GM18907 (cell line): Measurements from ENCODE around the gene L3MBTL4.
A peak's percentile ranks its signal among the peaks of the same experiment; 100 is the strongest.

Experiments used
- ATAC-seq: cut with Tn5 transposase; IDR thresholded peaks from one replicate; pipeline ENCODE4 v1.9.1; 2021; ENCODE audit warnings: mild to moderate bottlenecking, moderate library complexity; ENCODE audit not compliant: unreplicated experiment

The L3MBTL4 gene

DNA sequence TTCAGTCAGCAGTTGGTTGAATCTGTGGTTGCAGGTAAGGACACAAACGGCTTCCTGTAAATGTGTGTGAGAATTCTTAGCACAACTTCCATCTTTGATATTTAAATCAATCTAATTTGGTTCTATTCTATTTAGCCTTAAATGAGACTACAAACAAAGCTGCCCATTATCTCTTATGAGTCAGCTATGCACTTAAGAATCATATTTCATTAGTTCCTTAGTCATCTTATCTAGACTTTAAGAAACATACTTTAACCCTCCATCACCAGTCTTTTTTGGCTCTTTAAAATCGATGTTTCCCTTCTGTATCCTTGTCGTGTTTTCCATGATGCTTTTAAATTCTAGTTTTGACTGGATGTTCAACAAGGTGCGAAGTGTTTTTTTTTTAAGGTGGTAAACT lies 405.0 kb downstream of the L3MBTL4 start:
- no peak for ATAC-seq

DNA sequence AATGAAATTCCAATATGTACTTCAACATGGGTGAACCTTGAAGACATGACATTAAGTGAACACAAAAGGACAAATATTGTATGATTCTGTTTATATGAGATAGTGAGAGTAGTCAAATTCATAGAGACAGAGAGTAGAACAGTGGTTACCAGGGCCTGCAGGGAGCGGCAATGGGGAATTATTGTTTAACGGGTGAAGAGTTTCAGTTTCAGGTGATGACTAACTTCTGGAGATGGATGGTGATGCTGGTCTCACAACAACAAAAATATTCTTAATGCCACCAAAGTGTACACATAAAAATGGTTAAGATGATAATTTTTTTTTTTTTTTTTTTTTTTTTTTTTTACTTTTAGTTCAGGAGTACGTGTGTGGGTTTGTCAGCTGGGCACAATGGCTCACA lies 410.0 kb downstream of the L3MBTL4 start:
- ATAC-seq, result peak; percentile 99

DNA sequence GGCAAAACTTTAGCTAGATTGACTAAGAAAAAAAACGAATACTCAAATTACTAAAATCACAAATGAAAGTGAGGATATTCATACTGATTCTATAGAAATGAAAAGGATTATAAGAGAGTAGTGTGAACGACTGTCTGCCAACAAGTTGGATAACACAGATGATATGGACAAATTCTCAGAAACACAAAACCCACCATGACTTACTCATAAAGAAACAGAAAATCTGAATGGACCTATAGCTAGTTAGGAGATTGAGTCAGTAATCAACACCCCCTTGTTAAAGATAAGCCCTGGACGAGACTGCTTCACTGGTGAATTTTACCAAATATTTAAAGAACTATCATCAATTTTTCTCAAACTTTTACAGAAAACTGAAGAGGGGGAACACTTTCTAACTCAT lies 410.6 kb downstream of the L3MBTL4 start:
- ATAC-seq, result peak; percentile 79

DNA sequence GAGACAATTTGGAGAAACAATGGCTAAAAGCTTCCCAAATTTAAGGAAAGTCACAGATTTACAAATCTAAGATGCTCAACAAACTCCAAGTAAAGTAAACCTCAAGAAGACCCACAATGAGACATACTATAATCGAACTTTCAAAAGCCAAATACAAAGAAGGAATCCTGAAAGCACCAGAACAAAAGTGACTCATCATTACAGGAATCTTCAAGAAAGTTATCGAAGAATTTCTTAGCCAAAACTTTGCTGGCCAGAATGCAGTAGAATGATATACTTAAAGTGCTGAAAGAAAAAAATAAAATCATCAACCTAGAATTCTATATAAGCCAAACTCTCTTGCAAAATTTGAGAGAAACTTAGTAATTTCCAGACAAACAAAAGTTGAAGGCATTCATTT lies 412.8 kb downstream of the L3MBTL4 start:
- no peak for ATAC-seq

DNA sequence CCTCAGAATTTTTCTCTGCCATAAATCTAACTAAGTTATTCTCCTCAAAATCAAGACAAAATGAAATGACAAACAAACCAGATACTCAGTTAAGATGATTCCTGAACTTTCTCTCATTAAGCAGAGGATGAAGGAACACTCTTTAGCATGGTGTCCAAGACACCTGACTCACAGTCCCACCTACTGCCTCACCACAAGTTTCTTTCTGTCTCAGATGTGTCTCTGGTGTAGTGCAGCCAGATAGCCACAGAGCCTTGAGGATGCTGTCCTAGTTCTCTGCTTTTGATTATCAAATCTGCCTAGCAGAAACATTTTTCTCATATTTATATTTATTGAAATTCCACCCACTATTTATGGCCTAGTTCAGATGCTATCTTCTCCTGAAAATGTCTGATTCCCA lies 415.8 kb downstream of the L3MBTL4 start:
- ATAC-seq, result peak; percentile 96

DNA sequence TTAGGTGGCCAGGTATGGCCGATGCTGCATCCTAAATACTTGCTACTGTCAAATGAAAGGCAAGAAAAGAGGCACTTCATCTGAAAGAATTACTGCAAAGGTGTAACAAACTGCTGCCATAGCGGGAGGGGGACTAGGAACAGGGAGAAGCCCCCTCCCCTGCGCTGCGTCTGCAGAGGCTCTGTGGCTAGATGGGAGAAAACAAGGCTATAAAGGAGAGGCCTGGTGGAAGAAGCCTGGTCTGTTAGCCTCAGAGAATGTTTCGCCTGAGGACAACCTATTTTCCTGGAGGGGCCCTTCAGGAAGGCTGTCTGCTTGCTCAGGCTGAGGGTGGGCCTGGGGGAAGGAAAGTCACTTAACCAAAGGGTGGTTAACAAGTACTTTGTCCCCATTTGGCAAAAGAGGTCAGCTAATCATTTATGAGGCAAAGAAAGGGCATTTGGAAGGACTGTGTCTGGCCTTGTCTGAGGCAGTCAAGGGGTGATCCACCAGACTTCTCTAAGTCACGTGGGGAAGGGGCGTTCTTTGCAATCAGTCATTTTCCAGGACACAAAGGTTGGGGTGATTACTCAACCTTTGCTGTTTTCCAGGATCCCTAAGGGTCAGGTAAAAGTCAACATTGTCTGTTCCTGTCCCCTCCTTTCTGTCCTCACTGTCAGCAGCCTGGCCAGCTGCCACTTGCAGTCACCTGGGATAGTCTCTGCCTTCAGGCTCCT lies 416.4 kb downstream of the L3MBTL4 start:
- ATAC-seq, result peak; percentile 32

DNA sequence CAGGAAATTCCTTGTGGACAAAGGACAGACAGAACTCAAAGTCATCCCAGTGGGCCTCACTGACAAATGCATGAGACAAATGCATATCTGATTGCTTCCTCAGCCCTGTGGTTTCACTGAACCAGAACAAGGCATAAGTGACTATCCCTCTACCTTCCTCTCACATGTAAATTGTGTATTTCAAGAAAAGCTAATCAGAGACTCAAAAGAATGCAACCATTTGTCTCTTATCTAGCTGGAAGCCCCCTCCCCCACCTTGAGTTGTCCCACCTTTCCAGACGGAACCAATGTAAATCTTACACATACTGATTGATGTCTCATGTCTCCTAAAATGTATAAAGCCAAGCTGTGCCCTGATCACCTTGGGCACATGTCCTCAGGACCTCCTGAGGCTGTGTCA lies 417.4 kb downstream of the L3MBTL4 start:
- ATAC-seq, result no peak

DNA sequence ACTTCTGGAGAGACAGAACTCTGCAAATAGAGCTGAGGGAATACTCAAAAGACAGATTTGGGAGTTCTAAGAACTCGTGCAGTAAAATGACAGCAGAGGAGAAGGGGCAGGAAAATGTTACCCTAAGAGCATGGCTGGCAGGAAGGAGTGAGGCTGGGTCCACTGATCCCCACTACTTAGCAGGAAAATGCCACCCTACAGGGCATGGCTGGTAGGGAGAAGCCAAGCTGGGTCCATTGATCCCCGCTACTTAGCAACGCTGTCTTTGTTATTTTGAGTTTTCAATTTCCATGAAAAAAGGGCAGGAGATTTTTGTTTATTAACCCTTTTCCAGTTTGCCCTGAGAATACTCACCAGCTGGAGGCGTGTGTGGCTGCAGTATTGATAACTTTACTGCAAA lies 419.1 kb downstream of the L3MBTL4 start:
- ATAC-seq, result no peak

DNA sequence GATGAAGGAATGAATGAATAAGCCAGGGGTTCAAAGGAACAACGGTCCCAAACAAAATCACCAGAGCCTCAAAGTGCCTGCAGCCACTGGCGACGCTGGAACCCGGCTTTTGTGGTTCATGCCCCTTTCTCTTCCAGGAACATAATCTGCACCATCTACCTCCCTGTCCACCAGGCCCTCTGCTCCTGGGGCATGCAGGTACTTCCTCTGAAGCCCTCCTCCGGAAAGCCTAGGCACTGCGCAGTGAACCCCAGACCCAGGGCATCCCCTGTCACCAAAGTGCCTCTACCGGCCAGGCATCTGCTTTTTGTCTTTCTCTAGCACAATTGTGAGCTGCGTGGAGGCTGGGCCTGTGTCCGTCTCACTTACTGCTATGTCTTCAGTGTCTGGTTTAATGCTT lies 420.8 kb downstream of the L3MBTL4 start:
- no peak for ATAC-seq

DNA sequence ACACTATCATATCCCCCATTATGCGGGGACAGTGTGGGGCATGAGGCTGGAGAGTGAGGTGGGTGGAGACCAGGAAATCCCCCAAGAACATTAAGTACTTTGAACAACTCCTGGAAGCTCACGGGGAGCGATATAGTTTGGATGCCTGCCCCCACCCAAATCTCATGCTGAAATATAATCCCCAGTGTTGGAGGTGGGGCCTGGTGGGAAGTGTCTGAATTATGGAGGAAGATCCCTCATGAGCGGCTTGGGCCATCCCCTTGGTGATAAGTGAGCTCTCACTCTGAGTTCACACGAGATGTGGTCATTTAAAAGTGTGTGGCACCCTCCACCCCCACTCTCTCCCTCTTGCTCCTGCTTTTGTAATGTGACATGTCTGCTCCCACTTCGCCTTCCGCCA lies 422.3 kb downstream of the L3MBTL4 start:
- ATAC-seq, result no peak

DNA sequence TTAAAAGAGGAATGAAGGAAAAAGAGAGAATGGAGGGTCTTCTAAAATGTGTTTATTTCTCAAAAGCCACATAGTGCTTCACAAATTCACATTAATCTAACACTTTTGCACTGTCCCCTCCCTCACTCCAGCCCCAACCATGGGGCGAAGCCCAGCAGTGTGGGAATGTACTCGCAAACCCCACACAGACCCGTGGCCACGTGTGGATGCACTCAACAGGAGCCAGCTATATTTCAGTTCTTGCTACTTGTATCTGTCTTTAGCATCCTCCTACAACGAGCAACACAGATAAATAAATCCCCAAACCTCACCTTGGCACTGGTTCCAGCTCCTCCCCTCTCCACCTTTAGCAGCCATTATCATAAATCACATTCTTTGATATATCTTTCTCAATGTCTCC lies 427.5 kb downstream of the L3MBTL4 start:
- no peak for ATAC-seq

DNA sequence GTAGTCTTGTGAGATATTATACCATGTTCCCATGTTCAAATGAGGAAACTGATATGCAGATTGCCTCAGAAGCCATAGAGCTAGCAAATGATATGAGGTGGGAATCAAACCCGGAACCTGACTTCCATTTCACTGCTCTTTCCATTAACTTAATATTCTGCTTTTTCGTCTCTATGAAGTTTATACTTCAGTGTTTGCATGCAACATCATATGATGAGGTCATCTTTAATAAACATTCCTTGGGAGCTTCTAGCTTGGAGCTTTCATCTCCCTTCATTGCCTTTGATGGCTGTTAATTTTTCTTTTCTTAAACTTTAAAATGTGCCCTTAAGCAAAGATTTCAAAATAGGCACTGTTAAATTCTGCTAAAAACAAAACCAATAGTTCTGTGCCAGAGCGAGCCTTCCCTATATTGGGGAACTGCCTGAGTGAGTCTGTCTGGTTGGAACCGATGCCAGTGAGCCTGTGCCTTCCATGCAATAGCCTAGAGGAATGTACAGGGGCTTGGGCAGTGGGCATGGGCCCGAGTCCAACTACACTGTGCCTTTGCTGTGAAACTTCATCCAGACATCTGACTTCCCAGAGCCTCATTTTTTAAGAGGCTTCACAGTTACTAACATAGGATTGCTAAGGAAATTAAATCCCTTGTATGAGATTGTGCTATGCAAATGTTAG lies 428.3 kb downstream of the L3MBTL4 start:
- ATAC-seq, result no peak

DNA sequence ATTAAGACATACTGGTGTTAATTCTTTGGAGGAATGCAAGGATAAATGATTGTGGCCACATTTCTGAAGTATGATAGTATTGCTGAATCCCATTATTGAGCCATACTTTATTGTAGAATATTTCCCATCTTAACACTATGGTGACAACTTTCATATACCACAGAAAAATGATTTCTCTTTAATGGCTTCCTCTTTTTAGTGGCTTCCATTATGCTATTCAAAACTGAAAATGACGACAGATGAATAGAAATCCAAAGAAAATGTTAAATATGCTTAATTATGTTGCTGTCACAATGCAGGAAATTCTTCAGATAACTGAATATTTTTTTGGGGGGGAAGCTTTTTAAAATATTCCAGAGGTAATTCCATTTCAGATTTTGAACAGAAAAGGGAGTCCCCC lies 430.5 kb downstream of the L3MBTL4 start:
- no peak for ATAC-seq

DNA sequence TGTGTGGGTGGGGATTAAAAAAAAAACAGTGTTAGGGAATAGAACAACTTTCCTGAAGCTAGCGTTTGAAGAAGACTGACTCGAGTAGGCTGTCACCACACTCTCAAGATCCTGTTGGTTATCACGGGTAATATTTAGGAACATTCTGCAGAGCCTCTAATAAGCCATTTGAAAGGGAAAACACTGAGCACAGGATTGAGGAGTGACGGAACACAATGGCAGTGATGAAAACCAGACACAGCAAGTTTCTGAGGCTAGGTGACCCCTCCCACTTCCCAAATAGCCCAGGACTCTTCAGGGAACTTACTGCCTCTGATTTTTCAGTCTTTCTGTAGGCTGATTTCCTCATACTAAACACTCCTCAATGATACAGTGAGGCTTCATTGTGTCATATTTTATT lies 431.2 kb downstream of the L3MBTL4 start:
- no peak for ATAC-seq

DNA sequence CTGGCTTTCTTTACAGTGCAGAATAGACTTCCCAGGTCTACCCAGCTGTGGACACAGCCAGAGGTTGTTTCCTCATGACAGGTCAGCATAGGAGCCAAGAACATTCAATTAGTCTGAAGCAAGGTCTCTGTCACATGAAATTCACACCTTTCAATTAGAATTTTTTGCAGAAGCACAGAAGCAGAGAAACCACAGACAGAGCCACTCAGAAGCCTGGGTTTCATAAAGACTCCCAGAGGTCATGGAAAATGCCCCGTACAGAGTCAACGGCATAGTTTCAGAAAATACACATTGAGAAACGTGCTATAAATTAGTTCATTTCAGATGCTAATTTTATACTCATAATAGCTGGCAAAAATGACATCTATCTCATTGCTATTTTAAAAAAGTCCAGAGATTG lies 432.4 kb downstream of the L3MBTL4 start:
- ATAC-seq, result peak; percentile 39

DNA sequence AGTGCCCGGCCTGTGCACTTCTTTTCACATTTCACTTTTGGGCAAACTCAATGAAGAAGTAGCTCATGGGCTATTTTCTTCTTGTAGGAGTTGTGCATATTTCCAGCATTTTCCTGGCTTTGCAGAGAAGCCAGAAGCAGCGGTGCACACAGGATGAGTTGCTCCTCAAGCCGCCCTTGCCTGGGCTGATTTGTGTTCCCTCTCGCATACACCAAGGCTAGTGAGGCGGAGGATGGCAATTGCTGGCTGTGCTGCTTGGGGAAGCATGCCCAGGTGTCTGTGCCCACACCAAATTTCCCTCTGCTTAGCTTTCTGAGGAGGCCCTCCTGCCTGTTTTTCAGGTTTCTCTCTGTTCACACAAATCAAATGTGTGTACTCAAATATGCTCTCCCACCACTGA lies 434.0 kb downstream of the L3MBTL4 start:
- no peak for ATAC-seq

DNA sequence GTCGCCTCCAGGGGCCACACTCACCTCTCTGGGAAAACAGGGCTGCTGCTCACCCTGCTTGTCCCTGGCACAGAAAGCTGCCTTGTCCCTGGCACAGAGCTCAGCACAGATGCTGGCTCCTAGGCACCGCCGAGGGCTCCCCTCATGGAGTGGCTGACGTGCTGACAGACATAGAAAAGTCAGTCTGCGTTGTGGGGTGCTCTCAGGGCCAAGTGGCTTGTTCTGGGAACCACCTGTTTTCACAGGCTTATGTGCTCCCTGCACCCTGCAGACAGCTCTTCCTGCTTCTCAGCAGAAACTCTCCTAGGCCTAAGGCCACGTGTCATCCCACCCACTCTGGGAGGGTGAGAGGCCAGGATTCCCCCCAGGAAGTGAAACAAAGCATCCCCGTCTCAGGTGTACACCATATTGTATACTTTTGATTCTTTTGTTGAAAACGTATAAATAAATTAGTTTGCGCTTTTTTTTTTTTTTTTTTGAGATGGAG lies 434.7 kb downstream of the L3MBTL4 start:
- ATAC-seq, result peak; percentile 62

DNA sequence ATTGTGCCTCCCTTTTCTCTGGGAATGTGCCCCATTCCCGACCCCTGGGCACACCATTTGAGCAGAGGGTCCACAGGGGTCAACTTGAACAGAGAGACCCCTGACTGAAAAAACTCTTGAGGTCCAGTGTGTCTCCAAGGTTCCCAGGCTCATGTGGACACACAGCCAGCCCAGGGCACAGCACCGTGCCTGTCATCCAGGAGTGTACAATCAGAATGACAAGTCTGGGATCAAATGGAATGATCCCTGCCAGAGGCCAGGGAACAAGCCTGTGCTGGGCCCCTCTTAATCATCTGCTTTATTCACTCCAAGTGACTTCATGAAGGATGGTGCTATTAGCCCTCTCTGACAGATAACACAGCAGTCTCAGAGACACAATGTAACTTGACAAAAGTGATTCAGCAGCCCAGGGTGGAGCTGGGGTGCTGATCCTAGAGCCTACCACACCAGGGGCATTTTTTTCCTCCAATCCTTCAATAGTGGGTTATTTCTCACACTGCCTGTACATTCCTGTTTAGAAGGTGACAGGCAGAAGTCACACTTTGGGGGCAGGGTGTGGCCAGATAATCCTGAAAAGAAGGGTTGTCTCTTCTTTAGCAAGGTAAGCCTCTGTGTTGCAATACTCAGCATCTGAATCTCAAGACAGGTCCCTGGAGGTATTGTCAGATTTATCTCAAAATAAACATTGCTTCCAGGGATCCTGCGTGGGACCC lies 435.4 kb downstream of the L3MBTL4 start:
- no peak for ATAC-seq

DNA sequence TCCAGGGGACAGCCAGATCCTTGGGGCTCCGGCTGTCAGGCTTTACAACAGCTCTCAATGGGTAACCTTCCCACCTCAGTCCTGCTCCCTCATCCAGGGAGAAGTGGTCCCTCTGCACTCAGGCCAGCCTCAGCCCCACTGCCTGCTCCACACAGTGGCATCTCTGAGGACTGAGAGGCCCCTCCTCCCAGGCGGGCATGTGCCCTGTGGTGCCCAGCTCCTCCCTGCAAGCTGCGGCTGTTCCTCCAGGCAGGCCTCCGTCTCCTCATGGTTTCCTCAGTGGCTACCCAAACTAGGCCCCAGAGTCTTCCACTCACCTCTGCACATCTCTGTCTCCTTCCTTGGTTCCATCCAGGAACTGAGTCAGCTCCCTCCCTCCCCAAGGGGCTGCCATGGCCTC lies 437.7 kb downstream of the L3MBTL4 start:
- no peak for ATAC-seq

DNA sequence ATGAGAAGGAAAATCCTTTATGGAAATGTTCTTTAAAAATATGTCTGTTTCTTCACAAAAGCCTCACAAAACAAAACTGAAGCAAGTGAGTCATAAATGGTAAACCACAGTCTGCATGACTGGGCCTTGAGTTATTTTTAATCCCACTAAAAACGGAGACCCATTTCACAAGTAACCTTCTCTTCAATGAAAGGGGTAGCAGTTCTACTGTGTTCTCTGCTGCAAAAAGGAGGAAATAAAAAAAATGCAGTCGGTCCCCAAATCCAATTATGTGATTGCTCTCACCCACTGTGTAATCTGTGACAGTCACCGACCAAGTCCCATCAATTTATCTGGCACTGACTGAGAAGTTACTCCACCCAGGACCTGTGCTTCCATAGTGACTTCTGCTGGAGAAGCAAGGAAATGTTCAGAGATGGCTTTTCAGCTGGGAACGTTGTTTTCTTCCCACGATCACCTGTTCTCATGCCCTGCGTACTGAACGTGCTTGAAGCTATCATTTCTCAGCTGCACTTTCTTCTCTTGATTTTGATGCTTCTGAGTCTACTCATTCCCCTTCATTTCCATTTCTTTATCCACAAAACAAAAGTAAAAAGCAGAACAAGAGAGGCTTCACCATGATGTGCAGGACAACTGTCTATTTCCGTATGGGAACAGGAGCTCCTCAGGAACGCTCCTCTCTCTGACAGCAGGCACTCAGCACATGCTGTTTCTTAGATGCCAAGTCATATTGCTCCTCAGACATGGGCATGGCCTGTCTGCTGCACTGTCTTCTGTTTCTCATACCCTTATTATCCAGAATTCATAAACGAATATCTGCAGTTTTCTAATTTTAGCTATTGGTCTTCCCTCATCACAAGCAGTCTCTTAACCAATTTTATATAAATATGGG lies 439.4 kb downstream of the L3MBTL4 start:
- ATAC-seq, result peak; percentile 70

DNA sequence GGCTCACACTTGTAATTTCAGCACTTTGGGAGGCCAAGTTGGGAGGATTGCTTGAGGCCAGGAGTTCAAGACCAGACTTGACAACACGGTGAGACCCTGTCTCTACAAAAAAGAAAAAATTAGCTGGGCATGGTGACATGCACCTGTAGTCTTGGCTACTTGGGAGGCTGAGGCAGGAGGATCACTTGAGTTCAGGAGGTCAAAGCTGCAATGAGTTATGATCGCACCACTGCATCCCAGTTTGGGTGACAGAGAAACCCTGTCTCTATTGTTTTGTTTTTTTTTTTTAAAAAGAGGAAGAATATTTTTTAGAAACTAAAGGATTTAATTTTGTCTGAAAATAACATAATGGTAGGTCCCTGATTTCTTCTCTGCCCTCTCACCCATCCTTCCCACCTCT lies 440.0 kb downstream of the L3MBTL4 start:
- peak; percentile 23 for ATAC-seq
